ENCODE results near the gene ADAMTSL2. TPM values are rescaled to one million over a fixed set of nuclear protein-coding genes. Genes with fewer than 3 reads are reported as not detected.
A peak's percentile ranks its signal among the peaks of the same experiment; 100 is the strongest.

Gene ADAMTSL2
- polyA plus RNA-seq, 1 of the 3 experiments (the other 2 are of a cell fraction): 0.21 TPM

- H3K27me3 ChIP-seq (ENCODE audit: insufficient read depth): no peaks in the 10 kb centered on the region
- no peaks in the 10 kb centered on the region for H4K20me1 ChIP-seq (ENCODE audit: insufficient read depth)
- ChIA-PET POLR2A (no interaction called here), CTCF (interaction anchor here (1.1 to 2.4 kb wide), 3 partner anchors 10 to 112 kb away, joined by 3 to 19 read pairs (median 4); partner anchors contain the start of gene ADAMTSL2)
- no peak overlapping the region for H3K4me2 ChIP-seq
- H3K9ac ChIP-seq: no peak overlapping the region
- H3K4me3 ChIP-seq (ENCODE audit: low read depth in 2 of 2, low read length in 1 of 2): no peak overlapping the region
- peaks cover 9 to 71% of the 10 kb centered on the region in 2 experiments; a peak in 3 of 4 replicates for H3K4me1 ChIP-seq (ENCODE audit: control insufficient read depth in 1 of 2, insufficient read depth in 2 of 2, low read depth in 1 of 2, low read length in 1 of 2)
- DNase-seq: no peak
- WGBS (ENCODE audit: low lambda C conversion rate): 74% methylated on average over 5 of the region's 8 CpGs
- H3F3A ChIP-seq (replicated peaks; ENCODE audit: insufficient read depth): no peaks in the 10 kb centered on the region
- no peaks in the 10 kb centered on the region for H3K9me3 ChIP-seq
- no peaks in the 10 kb centered on the region for H3K36me3 ChIP-seq (replicated peaks in 1 of 2; ENCODE audit: control insufficient read depth in 1 of 2, insufficient read depth in 2 of 2, low read length in 1 of 2)
- H3K79me2 ChIP-seq (ENCODE audit: insufficient read depth): no peaks in the 10 kb centered on the region
- no peaks in the 10 kb centered on the region for H3K9me2 ChIP-seq
- H2AFZ ChIP-seq (ENCODE audit: low read depth): no peak overlapping the region
- peak overlapping the region in 1 of 2 experiments; percentile 86; a peak in 1 of 4 replicates for H3K27ac ChIP-seq (ENCODE audit: low read depth in 2 of 2, low read length in 1 of 2)
- TF ChIP-seq, protein P1, sequence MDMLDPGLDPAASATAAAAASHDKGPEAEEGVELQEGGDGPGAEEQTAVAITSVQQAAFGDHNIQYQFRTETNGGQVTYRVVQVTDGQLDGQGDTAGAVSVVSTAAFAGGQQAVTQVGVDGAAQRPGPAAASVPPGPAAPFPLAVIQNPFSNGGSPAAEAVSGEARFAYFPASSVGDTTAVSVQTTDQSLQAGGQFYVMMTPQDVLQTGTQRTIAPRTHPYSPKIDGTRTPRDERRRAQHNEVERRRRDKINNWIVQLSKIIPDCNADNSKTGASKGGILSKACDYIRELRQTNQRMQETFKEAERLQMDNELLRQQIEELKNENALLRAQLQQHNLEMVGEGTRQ (IDR thresholded peaks at IDR 0.05; ENCODE audit: borderline replicate concordance, low read depth, low read length): no peak
- no peak for TF ChIP-seq EP300 (IDR thresholded peaks at IDR 0.05; ENCODE audit: borderline replicate concordance in 1 of 2, low read depth in 1 of 2, low read length in 1 of 2)
- TF ChIP-seq POLR2AphosphoS5 (IDR thresholded peaks at IDR 0.05; ENCODE audit: low read depth, low read length): no peak
- TF ChIP-seq FOXM1 (IDR thresholded peaks at IDR 0.05; ENCODE audit: low read depth): no peak
- TF ChIP-seq SMC3 (IDR thresholded peaks at IDR 0.05; ENCODE audit: low read depth, low read length): no peak
- no peak for TF ChIP-seq TEAD4 (IDR thresholded peaks at IDR 0.05; ENCODE audit: borderline replicate concordance, insufficient read depth)
- TF ChIP-seq, protein P2, sequence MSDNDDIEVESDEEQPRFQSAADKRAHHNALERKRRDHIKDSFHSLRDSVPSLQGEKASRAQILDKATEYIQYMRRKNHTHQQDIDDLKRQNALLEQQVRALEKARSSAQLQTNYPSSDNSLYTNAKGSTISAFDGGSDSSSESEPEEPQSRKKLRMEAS (IDR thresholded peaks at IDR 0.05; ENCODE audit: low read depth): no peak
- no peak for TF ChIP-seq EZH2phosphoT487 (IDR thresholded peaks at IDR 0.05; ENCODE audit: borderline replicate concordance, low read depth)
- TF ChIP-seq NRF1 (IDR thresholded peaks at IDR 0.05; ENCODE audit: low read depth, low read length): no peak
- TF ChIP-seq, protein P3, sequence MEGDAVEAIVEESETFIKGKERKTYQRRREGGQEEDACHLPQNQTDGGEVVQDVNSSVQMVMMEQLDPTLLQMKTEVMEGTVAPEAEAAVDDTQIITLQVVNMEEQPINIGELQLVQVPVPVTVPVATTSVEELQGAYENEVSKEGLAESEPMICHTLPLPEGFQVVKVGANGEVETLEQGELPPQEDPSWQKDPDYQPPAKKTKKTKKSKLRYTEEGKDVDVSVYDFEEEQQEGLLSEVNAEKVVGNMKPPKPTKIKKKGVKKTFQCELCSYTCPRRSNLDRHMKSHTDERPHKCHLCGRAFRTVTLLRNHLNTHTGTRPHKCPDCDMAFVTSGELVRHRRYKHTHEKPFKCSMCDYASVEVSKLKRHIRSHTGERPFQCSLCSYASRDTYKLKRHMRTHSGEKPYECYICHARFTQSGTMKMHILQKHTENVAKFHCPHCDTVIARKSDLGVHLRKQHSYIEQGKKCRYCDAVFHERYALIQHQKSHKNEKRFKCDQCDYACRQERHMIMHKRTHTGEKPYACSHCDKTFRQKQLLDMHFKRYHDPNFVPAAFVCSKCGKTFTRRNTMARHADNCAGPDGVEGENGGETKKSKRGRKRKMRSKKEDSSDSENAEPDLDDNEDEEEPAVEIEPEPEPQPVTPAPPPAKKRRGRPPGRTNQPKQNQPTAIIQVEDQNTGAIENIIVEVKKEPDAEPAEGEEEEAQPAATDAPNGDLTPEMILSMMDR (IDR thresholded peaks at IDR 0.05): no peak
- TF ChIP-seq RXRA (IDR thresholded peaks at IDR 0.05; ENCODE audit: borderline replicate concordance, low read depth): no peak
- TF ChIP-seq RAD21 (IDR thresholded peaks at IDR 0.05; ENCODE audit: low read length): no peak
- no peak for TF ChIP-seq FOSL2 (IDR thresholded peaks at IDR 0.05; ENCODE audit: borderline replicate concordance, low read depth)
- TF ChIP-seq, protein P4, sequence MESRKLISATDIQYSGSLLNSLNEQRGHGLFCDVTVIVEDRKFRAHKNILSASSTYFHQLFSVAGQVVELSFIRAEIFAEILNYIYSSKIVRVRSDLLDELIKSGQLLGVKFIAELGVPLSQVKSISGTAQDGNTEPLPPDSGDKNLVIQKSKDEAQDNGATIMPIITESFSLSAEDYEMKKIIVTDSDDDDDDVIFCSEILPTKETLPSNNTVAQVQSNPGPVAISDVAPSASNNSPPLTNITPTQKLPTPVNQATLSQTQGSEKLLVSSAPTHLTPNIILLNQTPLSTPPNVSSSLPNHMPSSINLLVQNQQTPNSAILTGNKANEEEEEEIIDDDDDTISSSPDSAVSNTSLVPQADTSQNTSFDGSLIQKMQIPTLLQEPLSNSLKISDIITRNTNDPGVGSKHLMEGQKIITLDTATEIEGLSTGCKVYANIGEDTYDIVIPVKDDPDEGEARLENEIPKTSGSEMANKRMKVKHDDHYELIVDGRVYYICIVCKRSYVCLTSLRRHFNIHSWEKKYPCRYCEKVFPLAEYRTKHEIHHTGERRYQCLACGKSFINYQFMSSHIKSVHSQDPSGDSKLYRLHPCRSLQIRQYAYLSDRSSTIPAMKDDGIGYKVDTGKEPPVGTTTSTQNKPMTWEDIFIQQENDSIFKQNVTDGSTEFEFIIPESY (IDR thresholded peaks at IDR 0.05; ENCODE audit: borderline replicate concordance, low read depth): no peak
- TF ChIP-seq MXI1 (IDR thresholded peaks at IDR 0.05; ENCODE audit: low read depth, low read length): no peak
- TF ChIP-seq FOXJ3 (CRISPR knock-in tag; IDR thresholded peaks at IDR 0.05): no peak
- TF ChIP-seq CHD2 (IDR thresholded peaks at IDR 0.05; ENCODE audit: low read length, partially characterized antibody): no peak
- TF ChIP-seq MEF2A (IDR thresholded peaks at IDR 0.05; ENCODE audit: borderline replicate concordance, low read depth): no peak
- TF ChIP-seq, protein P5, sequence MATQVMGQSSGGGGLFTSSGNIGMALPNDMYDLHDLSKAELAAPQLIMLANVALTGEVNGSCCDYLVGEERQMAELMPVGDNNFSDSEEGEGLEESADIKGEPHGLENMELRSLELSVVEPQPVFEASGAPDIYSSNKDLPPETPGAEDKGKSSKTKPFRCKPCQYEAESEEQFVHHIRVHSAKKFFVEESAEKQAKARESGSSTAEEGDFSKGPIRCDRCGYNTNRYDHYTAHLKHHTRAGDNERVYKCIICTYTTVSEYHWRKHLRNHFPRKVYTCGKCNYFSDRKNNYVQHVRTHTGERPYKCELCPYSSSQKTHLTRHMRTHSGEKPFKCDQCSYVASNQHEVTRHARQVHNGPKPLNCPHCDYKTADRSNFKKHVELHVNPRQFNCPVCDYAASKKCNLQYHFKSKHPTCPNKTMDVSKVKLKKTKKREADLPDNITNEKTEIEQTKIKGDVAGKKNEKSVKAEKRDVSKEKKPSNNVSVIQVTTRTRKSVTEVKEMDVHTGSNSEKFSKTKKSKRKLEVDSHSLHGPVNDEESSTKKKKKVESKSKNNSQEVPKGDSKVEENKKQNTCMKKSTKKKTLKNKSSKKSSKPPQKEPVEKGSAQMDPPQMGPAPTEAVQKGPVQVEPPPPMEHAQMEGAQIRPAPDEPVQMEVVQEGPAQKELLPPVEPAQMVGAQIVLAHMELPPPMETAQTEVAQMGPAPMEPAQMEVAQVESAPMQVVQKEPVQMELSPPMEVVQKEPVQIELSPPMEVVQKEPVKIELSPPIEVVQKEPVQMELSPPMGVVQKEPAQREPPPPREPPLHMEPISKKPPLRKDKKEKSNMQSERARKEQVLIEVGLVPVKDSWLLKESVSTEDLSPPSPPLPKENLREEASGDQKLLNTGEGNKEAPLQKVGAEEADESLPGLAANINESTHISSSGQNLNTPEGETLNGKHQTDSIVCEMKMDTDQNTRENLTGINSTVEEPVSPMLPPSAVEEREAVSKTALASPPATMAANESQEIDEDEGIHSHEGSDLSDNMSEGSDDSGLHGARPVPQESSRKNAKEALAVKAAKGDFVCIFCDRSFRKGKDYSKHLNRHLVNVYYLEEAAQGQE (IDR thresholded peaks at IDR 0.05; ENCODE audit: low read depth, low read length): no peak
- no peak for TF ChIP-seq ELF1 (IDR thresholded peaks at IDR 0.05)
Observed at GRCh38 chr9:133523106-133523505, 11.4 kb upstream of the ADAMTSL2 start.

All from SK-N-SH (cell line).